Measurements from ENCODE around the gene TEX35.

Gene TEX35

DNA sequence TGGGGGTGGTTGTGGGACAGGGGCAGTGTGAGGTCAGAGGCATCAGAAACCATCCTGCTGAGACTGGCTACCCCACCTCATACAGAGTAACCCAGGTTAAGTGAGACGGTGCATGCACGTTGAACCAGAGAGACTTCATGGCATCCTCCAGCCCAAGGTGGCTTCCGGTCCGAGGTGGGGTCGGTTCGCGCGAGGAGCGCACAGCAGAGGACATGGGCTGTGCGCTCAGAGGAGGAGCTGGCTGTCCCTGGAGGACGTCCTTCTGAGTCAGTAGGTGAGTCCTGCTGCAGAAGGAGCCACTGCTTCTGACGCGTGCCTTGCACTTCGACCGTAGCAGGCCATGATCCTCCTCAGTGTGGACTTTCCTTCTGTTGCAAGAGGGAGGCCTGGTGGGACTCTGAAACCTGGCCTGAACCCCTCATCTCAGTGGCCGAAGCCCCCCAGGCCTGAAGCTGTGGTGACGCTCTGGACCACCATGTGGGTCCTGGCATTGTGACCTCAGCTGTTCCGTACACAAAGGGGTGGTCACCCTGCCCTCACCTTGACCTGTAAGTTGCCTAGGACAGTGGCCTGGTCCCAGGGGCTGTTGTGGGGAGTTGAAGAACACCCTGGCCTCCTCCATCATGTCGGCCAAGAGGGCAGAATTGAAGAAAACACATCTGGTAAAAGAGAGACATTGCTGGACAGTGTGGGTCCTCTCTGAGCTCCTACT is at the start of gene TEX35:
TSS of gene TEX35 (plus strand) at position 544 of the 712 bp plus-strand sequence. CDS start at position 624, 80 bp downstream.
- no peaks in the 10 kb centered on the region for H3K9me3 ChIP-seq (ENCODE audit: low read length)
- no peaks in the 10 kb centered on the region for H3K4me1 ChIP-seq (ENCODE audit: insufficient read depth, low read length)
- no peak within 1 kb of the TSS for H3K4me3 ChIP-seq (ENCODE audit: low read length)
- no peaks in the 10 kb centered on the region for H3K27me3 ChIP-seq (ENCODE audit: insufficient read depth, low read length)
- no peaks in the 10 kb centered on the region for H3K36me3 ChIP-seq (ENCODE audit: insufficient read depth, low read length)
- no peak within 1 kb of the TSS for H2AFZ ChIP-seq (ENCODE audit: low read depth, low read length)

DNA sequence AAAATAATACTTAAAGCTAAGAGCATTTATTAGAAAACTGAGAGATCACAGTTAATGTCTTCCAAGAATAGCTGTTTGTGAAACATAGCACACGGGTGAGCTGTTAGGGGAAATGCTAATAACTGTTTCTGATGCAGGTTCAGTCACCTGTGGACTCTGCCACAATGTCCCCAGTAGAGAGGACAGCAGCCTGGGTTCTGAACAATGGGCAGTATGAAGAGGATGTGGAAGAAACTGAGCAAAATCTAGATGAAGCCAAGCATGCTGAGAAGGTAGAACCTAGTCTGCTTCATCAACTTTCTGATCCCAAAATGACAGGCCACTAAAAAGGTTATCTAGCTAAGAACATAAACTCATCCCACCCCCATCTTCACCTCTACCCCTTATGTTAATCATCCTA is 48.8 kb upstream of the TEX35 start:
- peaks cover 53% of the 10 kb centered on the region for H3K36me3 ChIP-seq (ENCODE audit: insufficient read depth, low read length)
- peaks cover 6% of the 10 kb centered on the region for H3K4me1 ChIP-seq (ENCODE audit: insufficient read depth, low read length)
- no peak overlapping the region for H2AFZ ChIP-seq (ENCODE audit: low read depth, low read length)
- no peak overlapping the region for H3K4me3 ChIP-seq (ENCODE audit: low read length)
- peaks cover 3% of the 10 kb centered on the region for H3K9me3 ChIP-seq (ENCODE audit: low read length)
- H3K27me3 ChIP-seq (ENCODE audit: insufficient read depth, low read length), result no peaks in the 10 kb centered on the region

DNA sequence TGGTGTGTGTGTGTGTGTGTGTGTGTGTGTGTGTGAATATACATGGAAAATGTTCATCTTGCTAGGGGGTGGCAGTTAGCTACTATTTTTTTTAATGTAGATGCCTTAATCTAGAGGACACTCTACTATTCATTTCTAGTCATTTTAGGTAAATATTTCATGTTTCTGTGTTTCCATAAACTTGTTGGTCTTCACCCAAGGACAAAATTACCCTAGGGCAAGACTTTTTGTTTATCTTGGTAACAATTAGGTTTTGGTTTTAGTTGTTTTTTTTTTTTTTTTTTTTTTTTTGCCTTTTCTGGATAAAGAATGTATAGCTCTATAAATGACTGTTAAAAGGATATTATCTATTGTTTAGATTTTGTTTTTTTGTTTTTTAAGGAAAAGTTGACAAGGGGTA is 48.3 kb upstream of the TEX35 start:
- no peak overlapping the region for H2AFZ ChIP-seq (ENCODE audit: low read depth, low read length)
- H3K9me3 ChIP-seq (ENCODE audit: low read length), result peaks cover 3% of the 10 kb centered on the region
- H3K4me3 ChIP-seq (ENCODE audit: low read length), result no peak overlapping the region
- H3K27me3 ChIP-seq (ENCODE audit: insufficient read depth, low read length), result no peaks in the 10 kb centered on the region
- peaks cover 55% of the 10 kb centered on the region for H3K36me3 ChIP-seq (ENCODE audit: insufficient read depth, low read length)
- H3K4me1 ChIP-seq (ENCODE audit: insufficient read depth, low read length), result peaks cover 6% of the 10 kb centered on the region

GRCh38 chr1:178465011-178465410 is 47.9 kb upstream of the TEX35 start:
- peaks cover 3% of the 10 kb centered on the region for H3K9me3 ChIP-seq (ENCODE audit: low read length)
- no peak overlapping the region for H3K4me3 ChIP-seq (ENCODE audit: low read length)

GRCh38 chr1:178467837-178468236 is 45.1 kb upstream of the TEX35 start:
- Histone ChIP-seq H3K27me3 (ENCODE audit: insufficient read depth, low read length) (no peaks in the 10 kb centered on the region), H2AFZ (ENCODE audit: low read depth, low read length) (no peak overlapping the region), H3K9me3 (ENCODE audit: low read length) (peaks cover 3% of the 10 kb centered on the region), H3K4me3 (ENCODE audit: low read length) (no peak overlapping the region), H3K36me3 (ENCODE audit: insufficient read depth, low read length) (peaks cover 68% of the 10 kb centered on the region), H3K4me1 (ENCODE audit: insufficient read depth, low read length) (no peaks in the 10 kb centered on the region)

More at GRCh38 chr1:178465011-178465410, 47.9 kb upstream of the TEX35 start:
- Histone ChIP-seq H3K27me3 (ENCODE audit: insufficient read depth, low read length) (no peaks in the 10 kb centered on the region), H3K4me1 (ENCODE audit: insufficient read depth, low read length) (peaks cover 6% of the 10 kb centered on the region), H2AFZ (ENCODE audit: low read depth, low read length) (no peak overlapping the region), H3K36me3 (ENCODE audit: insufficient read depth, low read length) (peaks cover 56% of the 10 kb centered on the region)

- H3K27me3 ChIP-seq (ENCODE audit: insufficient read depth, low read length), result no peaks in the 10 kb centered on the region
- H3K4me3 ChIP-seq (ENCODE audit: low read length), result no peak overlapping the region
- H3K9me3 ChIP-seq (ENCODE audit: low read length), result peaks cover 3% of the 10 kb centered on the region
- H3K4me1 ChIP-seq (ENCODE audit: insufficient read depth, low read length), result no peaks in the 10 kb centered on the region
- H3K36me3 ChIP-seq (ENCODE audit: insufficient read depth, low read length), result peaks cover 80% of the 10 kb centered on the region
- H2AFZ ChIP-seq (ENCODE audit: low read depth, low read length), result no peak overlapping the region
These were observed 42.4 kb upstream of the TEX35 start for GRCh38 chr1:178470411-178470960.

DNA sequence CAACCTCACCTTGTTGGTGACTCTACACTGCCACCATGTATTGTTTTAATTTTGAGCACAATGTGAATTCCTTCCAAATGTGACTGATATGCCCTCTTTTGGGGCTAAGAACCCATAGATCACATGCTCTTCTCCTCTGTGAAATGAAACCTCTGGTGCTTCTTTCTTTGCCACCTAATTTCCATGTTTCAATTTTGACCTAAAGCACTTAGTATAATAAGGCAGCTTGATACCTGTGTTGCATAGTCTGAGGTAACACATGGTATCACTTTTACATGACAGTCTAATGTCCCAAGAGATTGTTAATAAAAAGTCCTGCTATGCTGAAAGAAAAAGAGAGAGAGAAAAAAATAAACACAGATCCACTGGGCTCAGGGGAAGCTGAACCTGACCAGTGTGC is 40.4 kb upstream of the TEX35 start:
- H3K36me3 ChIP-seq (ENCODE audit: insufficient read depth, low read length), result peaks cover 76% of the 10 kb centered on the region
- no peaks in the 10 kb centered on the region for H3K4me1 ChIP-seq (ENCODE audit: insufficient read depth, low read length)
- no peak overlapping the region for H2AFZ ChIP-seq (ENCODE audit: low read depth, low read length)
- no peak overlapping the region for H3K4me3 ChIP-seq (ENCODE audit: low read length)
- H3K9me3 ChIP-seq (ENCODE audit: low read length), result peaks cover 2% of the 10 kb centered on the region
- H3K27me3 ChIP-seq (ENCODE audit: insufficient read depth, low read length), result no peaks in the 10 kb centered on the region

DNA sequence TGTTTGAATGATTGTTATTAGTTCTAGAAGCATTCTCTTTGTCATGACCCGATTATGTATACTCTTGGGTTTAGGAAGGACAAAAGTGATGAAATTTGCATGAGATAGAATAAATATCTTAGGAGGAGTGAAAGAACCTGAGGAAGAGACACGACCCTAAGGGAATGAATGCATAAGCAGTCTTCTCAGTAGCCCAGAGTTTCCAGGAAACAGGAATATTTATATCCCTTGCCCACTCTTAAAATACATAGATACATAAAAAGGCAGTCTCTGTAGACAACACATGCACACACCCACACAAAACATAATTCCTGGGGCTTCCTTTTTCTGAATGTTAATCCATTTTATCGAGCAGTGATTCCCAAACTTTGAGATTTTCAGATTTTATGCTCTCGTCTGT is 35.5 kb upstream of the TEX35 start:
- Histone ChIP-seq H3K9me3 (ENCODE audit: low read length) (peaks cover 3% of the 10 kb centered on the region), H2AFZ (ENCODE audit: low read depth, low read length) (no peak overlapping the region), H3K4me3 (ENCODE audit: low read length) (no peak overlapping the region), H3K36me3 (ENCODE audit: insufficient read depth, low read length) (peaks cover 48% of the 10 kb centered on the region), H3K27me3 (ENCODE audit: insufficient read depth, low read length) (no peaks in the 10 kb centered on the region), H3K4me1 (ENCODE audit: insufficient read depth, low read length) (no peaks in the 10 kb centered on the region)

- peaks cover 3% of the 10 kb centered on the region for H3K9me3 ChIP-seq (ENCODE audit: low read length)
- no peaks in the 10 kb centered on the region for H3K27me3 ChIP-seq (ENCODE audit: insufficient read depth, low read length)
- H2AFZ ChIP-seq (ENCODE audit: low read depth, low read length), result no peak overlapping the region
- no peak overlapping the region for H3K4me3 ChIP-seq (ENCODE audit: low read length)
- no peaks in the 10 kb centered on the region for H3K4me1 ChIP-seq (ENCODE audit: insufficient read depth, low read length)
- H3K36me3 ChIP-seq (ENCODE audit: insufficient read depth, low read length), result peaks cover 44% of the 10 kb centered on the region
These were observed 35.1 kb upstream of the TEX35 start for GRCh38 chr1:178477841-178478240.

GRCh38 chr1:178483251-178483957 is 29.5 kb upstream of the TEX35 start:
- H3K4me1 ChIP-seq (ENCODE audit: insufficient read depth, low read length), result no peaks in the 10 kb centered on the region
- H2AFZ ChIP-seq (ENCODE audit: low read depth, low read length), result no peak overlapping the region
- peaks cover 3% of the 10 kb centered on the region for H3K9me3 ChIP-seq (ENCODE audit: low read length)
- no peaks in the 10 kb centered on the region for H3K27me3 ChIP-seq (ENCODE audit: insufficient read depth, low read length)
- no peak overlapping the region for H3K4me3 ChIP-seq (ENCODE audit: low read length)
- H3K36me3 ChIP-seq (ENCODE audit: insufficient read depth, low read length), result peaks cover 4% of the 10 kb centered on the region

DNA sequence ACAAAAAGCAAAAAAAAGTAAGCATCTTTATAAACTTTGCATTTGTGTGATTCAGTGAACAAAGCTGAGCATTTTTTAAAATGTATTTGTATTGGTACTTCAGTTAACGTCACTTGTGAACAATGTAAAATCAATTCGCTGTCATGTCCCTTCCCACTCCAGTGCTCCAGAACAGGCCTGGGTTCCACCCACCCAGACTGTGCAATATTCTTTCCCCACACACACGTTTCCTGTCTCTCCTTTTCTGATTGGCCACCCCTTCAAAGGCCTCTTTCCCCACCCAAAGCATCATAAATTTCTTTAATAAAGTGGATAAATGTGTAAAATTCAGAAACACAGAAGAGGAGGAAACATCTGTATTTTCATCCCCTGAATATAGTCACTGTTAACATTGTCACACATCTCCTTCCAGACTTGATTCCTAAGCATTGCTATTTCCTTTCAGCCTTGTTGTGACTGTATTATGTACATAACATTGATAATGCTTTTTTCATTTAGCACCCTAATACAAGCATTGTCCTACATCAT is 28.1 kb upstream of the TEX35 start:
- Histone ChIP-seq H3K27me3 (ENCODE audit: insufficient read depth, low read length) (no peaks in the 10 kb centered on the region), H3K4me1 (ENCODE audit: insufficient read depth, low read length) (no peaks in the 10 kb centered on the region), H2AFZ (ENCODE audit: low read depth, low read length) (no peak overlapping the region), H3K36me3 (ENCODE audit: insufficient read depth, low read length) (peaks cover 4% of the 10 kb centered on the region), H3K9me3 (ENCODE audit: low read length) (peaks cover 3% of the 10 kb centered on the region), H3K4me3 (ENCODE audit: low read length) (no peak overlapping the region)

- H3K36me3 ChIP-seq (ENCODE audit: insufficient read depth, low read length), result no peaks in the 10 kb centered on the region
- H3K27me3 ChIP-seq (ENCODE audit: insufficient read depth, low read length), result no peaks in the 10 kb centered on the region
- H3K9me3 ChIP-seq (ENCODE audit: low read length), result no peaks in the 10 kb centered on the region
- H3K4me1 ChIP-seq (ENCODE audit: insufficient read depth, low read length), result no peaks in the 10 kb centered on the region
- no peak overlapping the region for H3K4me3 ChIP-seq (ENCODE audit: low read length)
- no peak overlapping the region for H2AFZ ChIP-seq (ENCODE audit: low read depth, low read length)
These were observed 27.3 kb upstream of the TEX35 start for GRCh38 chr1:178485541-178485981.

Data from neuron (in vitro differentiated cells).